ENCODE results near the gene GUCY2F.

GUCY2F gene

GRCh38 chrX:109336141-109336540 is 145.7 kb downstream of the GUCY2F start:
- H3K4me3 ChIP-seq (replicated peaks in 1 of 2; ENCODE audit: low read depth in 2 of 2, low read length in 2 of 2), result no peak overlapping the region
- TF ChIP-seq CTCF (IDR thresholded peaks at IDR 0.05; ENCODE audit: low read depth, low read length), result no peak
- no peak for DNase-seq (ENCODE audit: low read depth in 2 of 2)

GRCh38 chrX:109327251-109327650 is 154.6 kb downstream of the GUCY2F start:
- no peak overlapping the region for H3K4me3 ChIP-seq (replicated peaks in 1 of 2; ENCODE audit: low read depth in 2 of 2, low read length in 2 of 2)
- TF ChIP-seq CTCF (IDR thresholded peaks at IDR 0.05; ENCODE audit: low read depth, low read length), result no peak
- DNase-seq (ENCODE audit: low read depth in 2 of 2), result peak in 1 of 2 donors; percentile 5

Measured in cardiac fibroblast (primary cell).